Hindlimb muscle (tissue), 1 donor: ENCODE results near the gene DNAJC21. TPM values are rescaled to one million over a fixed set of nuclear protein-coding genes. Genes with fewer than 3 reads are reported as not detected.

Source experiments
- DNase-seq: peaks from one replicate; pipeline ENCODE4 v3.0.0-alpha.2; 2013
- polyA plus RNA-seq: library from polyadenylated mRNA; unstranded; fragments of 120-200 nt; gene quantifications from one replicate; pipeline ENCODE4 v1.2.1, GENCODE V29; 2013; ENCODE audit not compliant: insufficient read length

The DNAJC21 gene
- polyA plus RNA-seq, 1 donor, result 41.0 TPM

DNA sequence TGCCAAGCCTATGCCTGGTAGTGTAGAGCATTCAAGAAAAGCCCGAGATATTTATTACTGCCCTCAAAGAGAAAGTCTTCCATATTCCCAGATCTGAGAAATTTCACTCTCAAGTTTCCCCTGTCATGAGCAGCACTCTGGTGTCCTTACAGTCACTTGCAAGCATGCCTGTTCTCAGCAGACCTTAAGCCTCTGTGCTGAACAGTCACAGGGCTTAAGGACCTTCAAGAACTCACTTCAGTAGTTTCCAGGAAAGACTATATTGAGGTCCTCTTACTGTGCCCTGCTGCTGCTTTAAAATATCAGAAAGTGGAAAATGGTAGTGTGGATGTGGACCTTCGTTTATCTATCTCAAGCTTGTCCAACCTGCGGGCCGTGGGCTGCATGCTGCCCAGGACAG is 53.5 kb downstream of the DNAJC21 start:
- DNase-seq, result no peak

DNA sequence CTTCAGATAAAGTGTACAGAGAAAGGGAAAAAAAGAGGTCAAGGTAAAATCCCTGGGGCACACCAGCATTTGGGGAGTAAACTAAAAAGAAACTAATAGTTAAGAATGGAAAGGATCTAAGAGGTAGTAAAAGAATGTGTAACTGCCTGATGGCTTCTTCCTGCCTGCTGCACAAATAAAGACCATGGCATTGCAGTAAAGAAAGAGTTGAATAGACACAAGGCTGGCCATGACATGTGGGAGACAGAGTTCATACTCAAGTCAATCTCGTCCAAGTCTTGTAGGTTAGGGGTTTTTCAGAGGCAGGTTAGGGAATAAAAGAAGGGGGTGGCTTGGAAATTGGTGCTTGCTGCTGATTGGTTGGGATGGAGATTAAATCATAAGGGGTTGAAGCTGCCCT is 57.6 kb downstream of the DNAJC21 start:
- no peak for DNase-seq

DNA sequence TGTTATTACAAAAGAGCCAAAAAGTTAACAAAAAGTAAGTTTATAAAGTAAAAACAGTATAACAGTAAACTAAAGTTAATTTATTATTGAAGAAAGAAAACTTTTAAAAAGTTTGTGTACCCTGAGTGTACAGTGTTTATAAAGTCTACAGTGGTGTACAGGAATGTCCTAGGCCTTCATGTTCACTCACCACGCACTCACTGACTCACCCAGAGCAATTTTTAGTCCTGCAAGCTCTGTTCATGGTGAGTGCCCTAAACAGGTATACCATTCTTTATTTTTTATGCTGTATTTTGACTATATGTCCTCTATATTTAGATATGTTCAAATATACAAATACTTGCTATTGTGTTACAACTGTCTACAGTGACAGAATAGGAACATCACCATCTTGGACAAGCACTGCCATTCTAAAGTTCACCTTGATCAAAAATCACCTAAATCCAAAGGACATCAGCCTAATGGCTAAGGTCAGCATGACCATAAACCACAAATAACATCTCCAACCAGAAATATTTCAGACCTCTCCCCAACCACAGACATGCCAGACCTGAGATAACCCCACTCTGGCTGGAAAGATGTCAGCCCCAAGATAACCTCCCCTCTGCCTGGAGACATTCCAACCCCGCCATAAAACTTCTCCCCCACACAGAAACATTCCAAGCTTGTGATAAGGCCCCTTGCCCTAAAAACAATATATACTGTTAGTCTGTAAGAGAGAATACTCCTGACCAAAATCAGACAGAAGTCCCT is 62.3 kb downstream of the DNAJC21 start:
- no peak for DNase-seq

DNA sequence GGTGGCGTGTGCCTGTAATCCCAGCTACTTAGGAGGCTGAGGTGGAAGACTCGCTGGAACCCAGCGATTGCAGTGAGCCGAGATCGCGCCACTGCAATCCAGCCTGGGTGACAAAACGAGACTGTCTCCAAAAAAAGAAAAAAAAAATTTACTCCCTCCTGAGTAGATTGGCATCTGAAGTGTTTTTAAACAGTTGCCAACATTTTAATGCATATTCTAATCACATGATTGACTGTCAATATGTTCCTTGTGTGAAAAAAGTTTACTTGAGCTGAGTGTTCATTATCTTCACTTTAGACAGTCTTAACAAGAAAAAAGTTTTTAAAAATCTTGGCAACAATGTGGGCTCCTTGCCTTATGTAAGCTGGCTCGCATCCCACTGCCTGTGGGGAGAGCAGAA is 64.6 kb downstream of the DNAJC21 start:
- DNase-seq, result no peak

DNA sequence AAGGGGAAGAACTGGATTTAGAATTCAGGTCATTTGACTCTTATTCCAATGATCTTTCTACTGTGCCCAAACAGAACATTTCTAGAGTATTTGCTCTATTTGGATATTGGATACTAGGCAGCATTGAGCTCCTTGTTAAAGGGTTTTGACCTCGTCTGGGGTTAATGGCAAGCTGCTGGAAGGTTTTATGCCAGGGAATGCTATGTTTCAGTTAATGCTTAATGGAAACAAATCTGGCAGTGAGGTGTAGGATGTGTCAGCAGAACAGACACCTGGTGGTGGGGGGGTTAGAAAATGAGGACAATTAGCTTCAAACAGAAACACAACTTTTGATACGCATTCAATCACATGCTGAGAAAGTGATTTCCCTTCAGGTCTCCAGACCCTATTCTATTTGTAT is 66.9 kb downstream of the DNAJC21 start:
- DNase-seq, result no peak

DNA sequence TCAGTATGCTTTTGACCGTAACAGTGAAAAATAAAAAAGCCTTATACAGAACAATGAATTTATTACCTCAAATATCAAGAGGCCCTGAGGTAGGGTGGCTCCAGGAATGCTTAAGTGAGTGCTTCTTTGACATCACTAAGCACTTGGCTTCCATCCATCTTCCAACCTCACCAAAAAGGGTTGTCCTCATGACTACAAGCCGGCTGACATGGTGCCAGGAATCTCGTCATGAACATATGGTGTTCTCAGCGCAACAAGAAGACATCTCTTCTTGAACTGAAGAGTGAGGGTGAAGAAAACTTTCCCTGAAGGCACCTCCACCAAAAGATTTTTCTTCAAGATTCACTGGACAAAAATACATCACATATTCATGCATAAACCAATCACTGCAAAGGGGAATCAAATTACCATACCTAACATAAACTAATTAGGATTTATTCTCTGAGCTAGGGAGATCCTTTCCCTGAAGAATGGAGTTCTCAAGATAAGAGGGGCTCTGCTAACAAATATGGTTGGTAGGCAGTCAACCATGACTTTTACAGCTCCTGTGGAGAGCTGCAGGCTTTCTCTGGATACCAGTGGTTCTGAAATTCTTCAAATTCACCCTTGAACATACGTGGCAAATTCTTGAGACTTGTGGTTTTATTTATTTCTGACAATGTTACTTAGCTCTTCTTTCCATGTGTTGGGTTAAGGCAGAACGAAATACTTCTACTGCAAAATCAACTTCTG is 68.9 kb downstream of the DNAJC21 start:
- DNase-seq, result no peak

DNA sequence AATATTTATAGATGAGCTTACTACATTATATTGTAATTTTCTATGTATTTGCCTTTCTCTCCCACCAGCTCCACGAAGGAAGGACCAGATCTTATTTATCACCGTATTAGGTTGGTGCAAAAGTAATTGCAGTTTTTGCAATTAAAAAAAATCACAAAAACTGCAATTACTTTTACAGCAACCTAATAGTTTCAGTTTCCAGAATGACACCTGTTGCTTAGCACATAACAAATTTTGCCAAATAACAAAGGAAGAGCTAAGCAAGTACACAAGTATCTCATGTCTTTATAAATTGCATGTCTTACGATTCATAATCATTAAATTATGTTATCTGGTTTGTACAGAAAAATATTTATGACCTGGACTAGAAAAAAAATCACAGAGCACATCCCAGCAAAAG is 72.5 kb downstream of the DNAJC21 start:
- no peak for DNase-seq

DNA sequence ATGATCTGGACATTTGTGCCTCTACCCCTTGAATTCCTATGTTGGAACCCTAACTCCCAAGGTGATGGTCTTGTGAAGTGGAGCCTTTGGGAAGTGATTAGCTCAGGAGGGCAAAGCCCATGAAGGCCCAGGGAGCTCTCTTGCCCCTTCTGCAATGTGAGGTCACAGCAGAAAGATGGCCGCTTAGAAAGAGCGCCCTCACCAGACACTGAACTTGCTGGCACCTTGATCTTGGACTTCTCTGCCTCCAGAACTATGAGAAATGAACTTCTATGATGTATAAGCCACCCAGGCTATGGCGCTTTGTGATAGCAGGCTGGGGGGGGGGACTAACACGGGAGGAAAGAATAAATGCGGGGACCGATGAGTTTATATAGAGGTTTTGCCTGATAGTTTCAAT is 73.1 kb downstream of the DNAJC21 start:
- no peak for DNase-seq

DNA sequence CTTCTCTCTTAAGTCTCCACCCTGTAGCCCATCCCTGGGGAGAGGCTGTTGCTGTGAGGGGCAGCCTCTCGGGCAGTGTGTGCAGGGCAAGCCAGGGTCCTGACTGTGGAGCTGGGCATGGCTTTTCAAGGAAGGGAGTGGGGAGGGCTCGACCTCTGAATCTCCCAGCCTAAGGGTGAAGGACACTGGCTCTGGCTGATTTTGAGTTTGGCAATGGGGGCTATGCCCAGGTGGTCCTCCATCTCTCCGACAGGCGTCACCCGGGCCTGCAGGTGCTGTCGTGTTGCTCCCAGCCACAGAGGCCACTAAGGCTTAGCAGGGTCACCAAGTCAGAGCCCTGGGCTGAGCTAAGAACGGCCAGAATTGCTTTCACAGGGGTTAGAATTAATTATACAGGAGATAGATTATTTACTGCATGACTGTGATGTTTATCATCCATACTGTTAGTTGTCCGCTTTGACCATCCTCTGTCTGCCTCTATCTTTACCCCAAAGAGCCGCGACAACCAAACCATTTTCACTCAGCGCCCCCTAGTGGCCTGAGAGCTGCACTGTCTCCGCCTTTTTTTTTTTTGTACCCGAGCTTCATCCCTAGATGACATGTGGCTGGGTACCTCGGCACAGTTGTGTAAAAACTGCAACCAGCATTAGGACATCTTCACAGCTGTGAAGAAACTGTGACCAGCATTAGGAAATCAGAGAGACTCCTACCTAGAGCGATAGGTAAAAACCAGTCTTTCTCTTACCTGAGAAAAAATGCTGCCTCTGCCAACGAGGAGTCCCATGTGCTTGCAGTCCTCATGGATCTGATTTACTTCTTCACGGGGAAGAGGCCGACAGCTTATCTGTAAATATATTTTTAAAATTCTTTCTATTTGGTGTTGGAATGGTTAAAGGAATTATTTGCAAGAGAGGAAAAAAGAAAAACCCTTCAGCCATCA is 73.9 kb downstream of the DNAJC21 start:
- peak; percentile 32 for DNase-seq

DNA sequence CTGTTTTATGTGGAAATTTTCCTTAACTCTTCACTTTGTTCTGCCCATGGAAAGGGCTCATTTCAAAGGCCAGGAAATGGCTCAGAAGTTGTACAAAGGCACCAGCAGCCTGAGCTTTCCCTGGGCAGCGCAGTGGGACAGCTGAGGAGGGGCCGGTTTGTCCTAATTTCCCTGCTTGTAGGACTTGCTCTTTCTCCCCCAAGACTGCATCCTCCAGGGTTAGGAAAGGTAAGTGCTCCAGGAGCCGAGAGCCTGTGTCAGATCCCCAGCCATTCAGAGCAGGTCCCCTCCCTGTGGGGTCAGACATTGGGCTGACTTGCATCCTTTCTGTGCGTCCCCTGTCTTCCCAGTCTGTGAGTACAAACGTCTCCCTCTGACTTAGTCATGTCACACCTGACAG is 74.8 kb downstream of the DNAJC21 start:
- no peak for DNase-seq

DNA sequence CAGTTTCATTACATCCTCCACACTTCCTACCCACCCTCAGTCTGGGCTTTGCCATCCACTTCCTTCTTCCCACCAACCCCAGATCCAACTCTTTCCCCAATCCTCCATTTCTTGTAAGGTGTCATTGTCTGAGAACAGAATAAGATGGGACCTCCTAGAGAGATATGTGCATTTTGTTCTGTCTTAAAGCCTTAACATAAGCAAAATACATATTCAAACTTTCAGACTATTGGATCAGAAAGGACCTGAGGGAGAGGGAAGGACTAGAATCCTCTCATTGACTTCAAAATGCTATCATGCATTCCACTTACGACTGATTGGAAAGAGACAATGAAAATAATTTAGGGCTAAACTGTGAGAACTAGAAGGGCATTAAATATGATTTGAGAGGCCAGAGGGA is 75.4 kb downstream of the DNAJC21 start:
- no peak for DNase-seq

Other genes starting within 250 kb of the DNAJC21 start
- 0.15 TPM for gene TTC23L, start 90.4 kb upstream of the DNAJC21 start, polyA plus RNA-seq
- 21.3 TPM for gene RAD1, start 14.1 kb upstream of the DNAJC21 start, polyA plus RNA-seq
- gene BRIX1, start 13.8 kb upstream of the DNAJC21 start, polyA plus RNA-seq, result 24.8 TPM
- gene AGXT2, start 118.4 kb downstream of the DNAJC21 start, polyA plus RNA-seq, result not detected